ENCODE data around the gene TSPAN9. TPM values are rescaled to one million over a fixed set of nuclear protein-coding genes. Genes with fewer than 3 reads are reported as not detected.

Gene TSPAN9
- polyA plus RNA-seq, 1 donor from 2014 or later, result not detected

DNA sequence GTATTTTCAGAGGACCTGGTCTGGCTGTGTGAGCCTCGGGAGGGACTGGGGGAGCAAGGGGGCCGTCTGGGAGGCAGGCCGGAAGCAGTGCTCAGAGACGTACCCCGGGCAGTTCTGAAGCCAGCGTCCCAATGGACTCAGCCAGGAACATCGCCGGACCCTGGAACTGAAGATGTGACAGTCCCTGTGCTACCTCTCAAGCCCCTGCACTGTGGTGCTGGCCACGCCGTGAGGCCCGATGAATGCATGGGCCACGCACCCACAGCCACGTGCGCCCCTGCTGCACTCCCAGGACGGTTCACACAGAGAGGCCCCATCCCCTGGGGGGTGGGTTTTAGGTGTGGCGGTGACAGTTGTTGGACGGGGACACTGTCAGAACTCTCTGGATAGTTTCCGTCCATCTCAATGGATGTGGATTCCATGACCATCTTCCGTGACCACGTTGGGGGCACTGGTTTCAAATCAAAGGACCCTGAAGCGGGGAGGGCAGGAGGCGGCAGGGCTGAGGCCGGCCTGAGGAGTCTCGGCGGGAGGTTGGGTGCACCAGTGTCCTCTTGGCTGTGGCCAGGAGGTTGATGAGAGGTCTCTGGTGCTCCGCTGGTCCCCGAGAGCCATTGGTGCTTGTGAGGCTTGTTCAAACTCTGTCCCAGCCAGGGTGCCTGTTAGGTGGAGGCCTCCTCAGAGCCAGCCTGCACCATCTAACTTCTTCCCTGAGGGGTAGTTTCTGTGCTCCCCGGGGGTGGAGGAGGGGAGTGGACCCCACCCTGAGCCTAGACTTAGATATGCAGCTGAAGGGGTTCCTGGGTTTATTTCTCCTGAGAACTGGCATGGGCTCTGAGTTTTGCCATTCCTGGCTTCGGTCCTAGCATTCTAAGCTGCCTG, 36.3 kb upstream of the TSPAN9 start:
- Mint-ChIP-seq H3K27me3 (peaks cover 27% of the 10 kb centered on the region), H3K4me3 (peak overlapping the region in 1 of 4 donors; percentile 27), H3K36me3 (no peaks in the 10 kb centered on the region), H3K4me1 (peaks cover 15 to 16% (median 15%) of the 10 kb centered on the region in 3 donors), H3K27ac (peak overlapping the region in 1 of 3 donors; percentile 62), H3K9me3 (no peaks in the 10 kb centered on the region)

GRCh38 chr12:3041558-3042164, 35.5 kb upstream of the TSPAN9 start:
- H3K9me3 Mint-ChIP-seq, result no peaks in the 10 kb centered on the region
- H3K4me1 Mint-ChIP-seq, result peaks cover 15 to 16% (median 15%) of the 10 kb centered on the region in 3 donors
- no peaks in the 10 kb centered on the region for H3K36me3 Mint-ChIP-seq
- H3K4me3 Mint-ChIP-seq, result peak overlapping the region in 2 of 4 donors; percentile 81
- peaks cover 27% of the 10 kb centered on the region for H3K27me3 Mint-ChIP-seq
- peak overlapping the region in 2 of 3 donors; percentile 23 to 38 for H3K27ac Mint-ChIP-seq

DNA sequence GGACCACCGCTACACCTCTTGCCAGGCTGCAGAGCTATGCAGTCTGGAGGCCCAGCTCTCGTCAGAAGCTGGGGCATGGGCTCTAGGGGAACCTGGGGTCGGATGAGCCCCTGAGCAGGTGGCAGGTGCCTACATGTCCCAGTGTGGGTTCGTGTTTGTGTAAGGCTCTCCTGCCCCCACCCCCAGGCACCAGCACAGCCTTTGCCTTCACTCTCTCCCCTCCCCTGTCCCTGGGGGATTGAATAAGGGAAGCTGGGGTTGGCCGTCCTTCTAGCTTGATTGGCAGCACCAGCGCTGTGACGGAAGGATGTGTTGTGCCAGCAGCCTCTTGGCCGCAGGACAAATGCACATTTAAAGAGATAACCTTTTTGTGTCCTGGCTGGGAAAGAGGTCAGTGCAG, 34.8 kb upstream of the TSPAN9 start:
- peaks cover 15 to 16% (median 15%) of the 10 kb centered on the region in 3 donors for H3K4me1 Mint-ChIP-seq
- peak overlapping the region; percentile 14 to 79 (median 33) for H3K4me3 Mint-ChIP-seq
- peak overlapping the region in 2 of 3 donors; percentile 5 to 36 for H3K27ac Mint-ChIP-seq
- no peaks in the 10 kb centered on the region for H3K36me3 Mint-ChIP-seq
- peaks cover 27% of the 10 kb centered on the region for H3K27me3 Mint-ChIP-seq
- no peaks in the 10 kb centered on the region for H3K9me3 Mint-ChIP-seq

DNA sequence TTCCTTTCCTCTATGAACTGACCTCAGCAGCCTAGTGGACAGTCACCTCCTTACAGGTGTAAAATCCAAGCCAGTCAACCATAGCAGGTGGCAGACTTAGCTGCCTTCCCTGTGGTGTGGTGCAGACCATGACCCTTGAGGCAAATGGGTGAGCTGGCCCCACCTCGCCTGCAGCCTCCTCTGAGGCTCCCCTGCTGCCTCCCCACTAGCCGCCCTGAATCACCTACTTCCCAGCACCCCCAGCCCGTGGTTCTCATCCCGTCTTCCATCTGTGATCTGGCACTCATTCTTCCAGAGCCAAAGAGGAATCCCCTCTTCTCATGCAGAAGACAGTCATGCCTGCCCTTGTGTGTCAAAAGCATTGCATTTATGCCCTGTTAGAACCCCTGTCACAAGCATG, 34.4 kb upstream of the TSPAN9 start:
- peaks cover 15 to 16% (median 15%) of the 10 kb centered on the region in 3 donors for H3K4me1 Mint-ChIP-seq
- H3K27ac Mint-ChIP-seq, result peak overlapping the region in 2 of 3 donors; percentile 5 to 36
- H3K36me3 Mint-ChIP-seq, result no peaks in the 10 kb centered on the region
- peaks cover 27% of the 10 kb centered on the region for H3K27me3 Mint-ChIP-seq
- H3K4me3 Mint-ChIP-seq, result peak overlapping the region in 3 of 4 donors; percentile 14 to 79 (median 45)
- no peaks in the 10 kb centered on the region for H3K9me3 Mint-ChIP-seq

DNA sequence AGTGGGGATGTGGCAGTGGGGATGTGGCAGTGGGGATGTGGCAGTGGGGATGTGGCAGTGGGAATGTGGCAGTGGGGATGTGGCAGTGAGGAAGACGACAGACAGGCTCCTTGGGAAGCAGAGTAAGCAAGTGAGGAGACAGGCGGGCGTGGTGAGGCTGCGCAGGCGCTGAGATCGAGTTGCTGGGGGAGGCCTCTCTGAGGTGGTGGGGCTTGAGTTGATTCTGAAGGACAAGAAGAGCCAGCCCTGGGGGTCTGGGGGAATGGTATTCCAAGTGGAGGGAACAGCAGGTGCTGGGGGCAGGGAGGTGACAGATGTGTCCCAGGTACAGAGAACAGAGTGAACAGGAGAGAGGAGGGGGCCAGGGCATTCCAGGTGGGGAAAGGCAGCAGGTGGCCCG, 33.8 kb upstream of the TSPAN9 start:
- Mint-ChIP-seq H3K36me3 (no peaks in the 10 kb centered on the region), H3K27ac (no peak overlapping the region), H3K4me1 (peaks cover 15 to 16% (median 15%) of the 10 kb centered on the region in 3 donors), H3K27me3 (peaks cover 27% of the 10 kb centered on the region), H3K4me3 (no peak overlapping the region), H3K9me3 (no peaks in the 10 kb centered on the region)

GRCh38 chr12:3044141-3044630, 33.0 kb upstream of the TSPAN9 start:
- Mint-ChIP-seq H3K4me3 (no peak overlapping the region), H3K27me3 (peaks cover 27% of the 10 kb centered on the region), H3K4me1 (peaks cover 14 to 15% (median 15%) of the 10 kb centered on the region in 3 donors), H3K36me3 (no peaks in the 10 kb centered on the region), H3K27ac (no peak overlapping the region), H3K9me3 (no peaks in the 10 kb centered on the region)

- Mint-ChIP-seq H3K27me3 (peaks cover 29% of the 10 kb centered on the region), H3K36me3 (no peaks in the 10 kb centered on the region), H3K4me1 (peaks cover 23% of the 10 kb centered on the region in 3 donors), H3K27ac (no peak overlapping the region), H3K4me3 (no peak overlapping the region), H3K9me3 (no peaks in the 10 kb centered on the region)
These were observed 31.7 kb upstream of the TSPAN9 start for GRCh38 chr12:3045494-3045893.

DNA sequence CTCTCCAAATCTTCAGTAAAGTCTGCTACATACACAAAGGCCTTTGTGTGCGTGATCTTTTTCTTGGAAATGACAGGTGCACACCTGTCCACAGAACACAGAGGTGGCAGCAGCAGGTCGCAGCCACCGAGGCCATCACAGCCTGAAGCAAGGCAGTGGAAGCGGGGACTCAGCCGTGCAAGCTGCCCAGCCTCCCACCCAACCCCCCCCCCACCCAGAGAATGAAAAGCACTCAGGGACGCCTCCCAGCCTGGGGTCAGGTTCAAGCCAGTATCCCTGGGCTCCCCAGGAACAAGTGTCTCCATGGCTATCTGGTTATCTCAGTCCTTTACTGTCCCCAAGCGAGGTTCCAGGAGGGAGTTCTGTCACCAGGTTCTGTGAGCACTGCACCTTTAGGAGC, 31.2 kb upstream of the TSPAN9 start:
- peaks cover 29% of the 10 kb centered on the region for H3K27me3 Mint-ChIP-seq

DNA sequence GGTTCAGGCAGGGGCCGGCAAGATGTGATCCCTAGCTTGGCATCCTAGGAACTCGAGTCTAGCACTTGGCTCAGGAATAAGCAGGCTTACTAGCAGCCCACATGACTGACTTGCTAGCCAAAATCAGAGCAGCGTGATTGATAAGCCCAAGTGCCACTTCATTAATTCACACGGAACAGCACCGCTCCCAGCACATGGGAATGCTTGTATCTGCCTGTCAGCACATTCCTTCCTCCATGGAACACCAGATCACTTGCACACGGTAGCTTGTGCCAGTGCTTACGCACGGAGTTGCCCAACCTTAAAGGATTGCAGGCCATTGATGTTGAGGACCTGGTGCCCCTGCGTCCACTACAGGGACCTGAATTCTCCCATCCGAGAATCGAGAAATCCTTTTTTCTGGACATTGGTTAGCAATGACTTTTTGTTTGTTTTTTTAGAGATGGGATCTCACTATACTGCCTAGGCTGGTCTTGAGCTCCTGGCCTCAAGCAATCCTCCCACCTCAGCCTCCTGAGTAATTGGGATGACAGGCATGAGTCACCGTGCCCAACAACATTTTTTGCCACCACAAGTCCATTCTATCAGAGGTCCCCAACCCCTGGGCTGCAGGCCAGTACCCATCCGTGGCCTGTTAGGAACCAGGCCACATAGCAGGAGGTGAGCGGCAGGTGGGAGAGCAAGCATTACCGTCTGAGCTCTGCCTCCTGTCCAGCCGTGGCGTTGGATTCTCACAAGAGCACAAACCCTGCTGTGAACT, 30.6 kb upstream of the TSPAN9 start:
- Mint-ChIP-seq H3K27me3 (peaks cover 28% of the 10 kb centered on the region), H3K4me1 (peaks cover 22 to 23% (median 22%) of the 10 kb centered on the region in 3 donors), H3K4me3 (no peak overlapping the region), H3K36me3 (no peaks in the 10 kb centered on the region), H3K9me3 (no peaks in the 10 kb centered on the region), H3K27ac (no peak overlapping the region)

More for the DNA sequence above, 31.2 kb upstream of the TSPAN9 start:
- Mint-ChIP-seq H3K36me3 (no peaks in the 10 kb centered on the region), H3K4me3 (no peak overlapping the region), H3K27ac (no peak overlapping the region), H3K9me3 (no peaks in the 10 kb centered on the region), H3K4me1 (peaks cover 23% of the 10 kb centered on the region in 3 donors)

DNA sequence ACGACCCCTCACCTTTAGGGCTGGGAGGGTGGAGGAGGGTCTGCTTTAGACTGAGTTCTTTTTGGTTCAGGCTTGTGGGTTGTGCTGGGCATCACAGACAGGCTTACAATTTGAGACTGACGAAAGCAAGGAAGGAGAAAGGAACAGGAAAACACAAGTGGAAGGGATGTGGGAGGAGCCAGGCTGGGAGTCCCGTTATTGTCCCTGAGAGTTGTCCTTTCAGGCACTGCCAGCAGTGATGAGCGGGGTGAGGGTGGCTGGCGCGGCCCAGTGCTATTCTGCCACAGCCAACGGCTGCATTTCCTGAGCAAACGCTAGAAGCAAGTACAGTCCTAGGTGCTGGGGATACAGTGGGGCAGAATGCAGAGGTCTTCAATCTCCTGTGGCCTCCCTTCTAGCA, 29.2 kb upstream of the TSPAN9 start:
- no peaks in the 10 kb centered on the region for H3K36me3 Mint-ChIP-seq

GRCh38 chr12:3048540-3048939, 28.6 kb upstream of the TSPAN9 start:
- Mint-ChIP-seq H3K27me3 (peaks cover 19% of the 10 kb centered on the region), H3K4me3 (no peak overlapping the region), H3K4me1 (peaks cover 8 to 12% (median 12%) of the 10 kb centered on the region in 3 donors), H3K36me3 (no peaks in the 10 kb centered on the region), H3K27ac (no peak overlapping the region), H3K9me3 (no peaks in the 10 kb centered on the region)

More for the DNA sequence above, 29.2 kb upstream of the TSPAN9 start:
- Mint-ChIP-seq H3K4me3 (no peak overlapping the region), H3K9me3 (no peaks in the 10 kb centered on the region), H3K27me3 (peaks cover 25% of the 10 kb centered on the region), H3K27ac (peak overlapping the region in 1 of 3 donors; percentile 19), H3K4me1 (peaks cover 9 to 13% (median 12%) of the 10 kb centered on the region in 3 donors)

DNA sequence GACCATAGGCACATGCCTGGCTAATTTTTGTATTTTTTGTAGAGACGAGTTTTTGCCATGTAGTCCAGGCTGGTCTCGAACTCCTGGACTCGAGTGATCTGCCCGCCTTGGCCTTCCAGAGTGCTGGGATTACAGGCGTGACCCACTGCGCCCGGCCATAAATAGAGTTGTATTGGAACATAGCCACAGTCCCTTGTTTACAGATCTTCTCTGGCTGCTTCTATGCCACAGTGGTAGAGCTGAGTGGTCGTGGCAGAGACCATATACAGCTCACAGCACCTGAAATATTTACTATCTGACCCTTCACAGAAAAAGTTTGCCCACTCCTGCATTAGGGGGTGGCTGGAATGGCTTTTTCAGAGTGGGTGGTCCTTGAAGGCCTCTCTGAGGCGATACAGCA, 28.0 kb upstream of the TSPAN9 start:
- H3K9me3 Mint-ChIP-seq, result no peaks in the 10 kb centered on the region
- peaks cover 8 to 12% (median 8%) of the 10 kb centered on the region in 3 donors for H3K4me1 Mint-ChIP-seq
- H3K4me3 Mint-ChIP-seq, result no peak overlapping the region
- no peak overlapping the region for H3K27ac Mint-ChIP-seq
- peaks cover 16% of the 10 kb centered on the region for H3K27me3 Mint-ChIP-seq
- no peaks in the 10 kb centered on the region for H3K36me3 Mint-ChIP-seq

- H3K4me3 Mint-ChIP-seq, result peak overlapping the region in 3 of 4 donors; percentile 6 to 58 (median 21)
- peaks cover 8 to 12% (median 8%) of the 10 kb centered on the region in 3 donors for H3K4me1 Mint-ChIP-seq
- no peak overlapping the region for H3K27ac Mint-ChIP-seq
- no peaks in the 10 kb centered on the region for H3K9me3 Mint-ChIP-seq
- H3K36me3 Mint-ChIP-seq, result no peaks in the 10 kb centered on the region
- peaks cover 15% of the 10 kb centered on the region for H3K27me3 Mint-ChIP-seq
These were observed 27.4 kb upstream of the TSPAN9 start for GRCh38 chr12:3049611-3050249.

DNA sequence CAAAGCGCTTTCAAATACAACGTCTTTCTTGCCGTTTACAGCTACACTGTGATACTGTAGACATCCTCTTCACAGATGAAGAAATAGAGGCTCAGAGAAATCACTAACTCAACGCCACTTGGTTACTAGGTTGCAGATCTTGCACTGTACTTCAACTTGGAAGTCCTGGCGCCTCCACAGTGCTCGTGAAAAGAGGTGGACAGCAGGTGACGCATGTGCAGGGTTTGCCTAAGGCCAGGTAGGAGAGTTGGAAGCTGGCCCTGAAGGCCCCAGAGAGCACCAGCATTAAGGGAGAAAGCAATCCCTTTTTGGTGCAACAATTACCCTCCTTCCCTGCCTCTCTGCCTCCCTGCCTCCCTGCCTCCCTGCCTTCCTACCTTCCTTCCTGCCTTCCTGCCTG, 22.8 kb upstream of the TSPAN9 start:
- peaks cover 10% of the 10 kb centered on the region for H3K27me3 Mint-ChIP-seq
- no peaks in the 10 kb centered on the region for H3K9me3 Mint-ChIP-seq
- H3K4me1 Mint-ChIP-seq, result peaks cover 6 to 8% (median 8%) of the 10 kb centered on the region in 3 donors
- H3K36me3 Mint-ChIP-seq, result no peaks in the 10 kb centered on the region
- H3K4me3 Mint-ChIP-seq, result peak overlapping the region in 1 of 4 donors; percentile 28
- H3K27ac Mint-ChIP-seq, result no peak overlapping the region

All from IgD-negative memory B cell (primary cell).